ENCODE measurements around the gene HHAT.

- TF ChIP-seq ZSCAN5A (CRISPR knock-in tag; IDR thresholded peaks at IDR 0.05; ENCODE audit: borderline replicate concordance) (no peak), POLR2AphosphoS5 (IDR thresholded peaks at IDR 0.05; ENCODE audit: low read depth, low read length) (no peak), ZNF724P (CRISPR knock-in tag; IDR thresholded peaks at IDR 0.05; ENCODE audit: borderline replicate concordance) (no peak), CTCF (CRISPR knock-in tag; IDR thresholded peaks at IDR 0.05) (no peak), ARNTL (CRISPR knock-in tag; IDR thresholded peaks at IDR 0.05) (no peak), MZF1 (CRISPR knock-in tag; IDR thresholded peaks at IDR 0.05; ENCODE audit: borderline replicate concordance) (no peak), KDM5B (CRISPR knock-in tag; IDR thresholded peaks at IDR 0.05; ENCODE audit: borderline replicate concordance) (no peak), CEBPZ (IDR thresholded peaks at IDR 0.05; ENCODE audit: low read length) (no peak), TBP (CRISPR knock-in tag; IDR thresholded peaks at IDR 0.05) (no peak), ZNF274 (CRISPR knock-in tag; IDR thresholded peaks at IDR 0.05) (no peak), PTBP1 (IDR thresholded peaks at IDR 0.05; ENCODE audit: low read depth, low read length, poor library complexity, severe bottlenecking) (no peak)
Observed at GRCh38 chr1:210588946-210589345, 260.2 kb downstream of the HHAT start.
